Measurements from ENCODE around the gene SLC26A8. TPM values are rescaled to one million over a fixed set of nuclear protein-coding genes. Genes with fewer than 3 reads are reported as not detected.
A peak's percentile ranks its signal among the peaks of the same experiment; 100 is the strongest.
"Not testable (repeated sequence)": the region's sequence is repeated elsewhere in the genome, so short reads cannot be mapped to it uniquely, and the experiment has no call there.

SLC26A8 gene
- polyA plus RNA-seq, 4 donors, result 0.16 to 0.81 (median 0.27) TPM

- no peak for DNase-seq (ENCODE audit: low read depth in 4 of 4, low spot score in 3 of 4)
Observed at GRCh38 chr6:35955521-35955920, 68.9 kb downstream of the SLC26A8 start.

DNA sequence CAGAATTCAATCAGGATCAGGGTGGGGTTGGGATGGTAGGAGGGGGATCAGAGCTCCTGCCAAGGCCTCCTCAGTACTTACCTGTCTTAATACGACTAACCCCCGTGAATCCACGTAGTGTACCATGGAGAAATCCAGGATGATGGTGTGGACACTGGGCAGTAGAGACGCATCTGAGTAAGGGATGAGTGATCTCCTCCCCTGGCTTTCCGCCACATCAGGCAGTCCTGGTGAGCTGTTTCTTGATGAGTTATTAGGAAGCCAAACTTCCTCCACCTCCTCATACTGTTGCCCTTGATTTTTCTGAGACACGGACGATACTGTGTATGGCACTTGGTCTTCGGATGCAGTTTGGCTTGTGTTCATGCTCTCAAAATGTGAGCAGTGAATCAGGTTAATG lies 69.4 kb downstream of the SLC26A8 start:
- DNase-seq (ENCODE audit: low read depth in 4 of 4, low spot score in 3 of 4), result no peak

GRCh38 chr6:35954333-35954732 lies 70.1 kb downstream of the SLC26A8 start:
- DNase-seq (ENCODE audit: low read depth in 4 of 4, low spot score in 3 of 4), result no peak

- DNase-seq (ENCODE audit: low read depth in 4 of 4, low spot score in 3 of 4), result no peak
Observed at GRCh38 chr6:35948725-35949124, 75.7 kb downstream of the SLC26A8 start.

DNA sequence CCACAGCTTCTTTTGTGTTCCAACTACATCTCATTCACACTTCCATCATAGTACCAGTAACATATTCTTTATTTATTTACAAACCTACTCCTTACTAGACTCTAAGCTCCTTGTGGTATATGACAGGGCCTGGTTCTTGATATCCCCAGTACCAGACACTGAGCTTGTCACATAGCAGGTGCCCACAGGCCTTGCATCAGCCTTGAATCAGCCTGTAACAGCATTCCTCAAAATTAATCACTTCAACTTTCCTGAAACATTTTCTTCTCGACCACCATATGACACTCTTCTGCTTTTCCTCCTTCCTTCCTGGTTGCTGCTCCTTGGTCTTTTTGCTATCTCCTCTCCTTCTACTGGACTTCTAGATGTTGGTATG lies 78.8 kb downstream of the SLC26A8 start:
- DNase-seq (ENCODE audit: low read depth in 4 of 4, low spot score in 3 of 4), result no peak

DNA sequence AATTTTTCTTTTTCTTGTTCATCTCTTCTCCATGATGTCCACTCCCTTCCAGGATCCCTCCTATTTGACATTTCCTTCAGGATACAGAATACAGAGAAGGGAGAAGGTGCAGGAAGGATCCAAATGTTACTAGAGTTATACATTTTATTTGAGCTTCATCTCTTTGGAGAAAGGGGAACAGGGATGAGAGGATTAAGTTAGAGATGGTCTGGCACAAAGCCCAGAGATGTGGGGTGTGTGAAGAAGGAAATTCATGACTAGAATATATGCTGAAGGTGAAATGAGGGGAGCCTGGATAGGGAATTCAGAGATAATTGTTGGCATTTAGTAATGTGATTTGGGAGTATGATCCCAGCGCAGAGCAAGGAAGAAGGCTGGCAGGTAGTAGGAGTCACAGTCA lies 81.1 kb downstream of the SLC26A8 start:
- DNase-seq (ENCODE audit: low read depth in 4 of 4, low spot score in 3 of 4), result no peak

DNA sequence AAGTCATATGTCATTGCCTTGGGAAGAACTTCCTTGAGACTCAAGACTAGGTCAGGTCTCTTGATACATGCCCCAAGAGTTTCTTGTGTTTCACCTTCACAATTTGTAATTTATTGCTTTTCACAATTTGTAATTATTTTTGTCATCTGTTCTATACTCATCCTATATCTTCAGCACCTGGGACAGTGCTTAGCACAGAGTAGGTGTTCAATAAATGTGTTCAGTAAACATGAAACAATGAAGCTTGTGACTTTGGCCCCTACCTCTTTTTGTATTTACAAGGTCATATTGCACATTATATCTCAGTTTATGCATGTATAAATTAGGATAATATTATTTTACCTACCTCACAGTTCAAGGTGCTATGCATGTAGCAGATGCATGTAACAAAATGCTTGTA lies 82.1 kb downstream of the SLC26A8 start:
- no peak for DNase-seq (ENCODE audit: low read depth in 4 of 4, low spot score in 3 of 4)

DNA sequence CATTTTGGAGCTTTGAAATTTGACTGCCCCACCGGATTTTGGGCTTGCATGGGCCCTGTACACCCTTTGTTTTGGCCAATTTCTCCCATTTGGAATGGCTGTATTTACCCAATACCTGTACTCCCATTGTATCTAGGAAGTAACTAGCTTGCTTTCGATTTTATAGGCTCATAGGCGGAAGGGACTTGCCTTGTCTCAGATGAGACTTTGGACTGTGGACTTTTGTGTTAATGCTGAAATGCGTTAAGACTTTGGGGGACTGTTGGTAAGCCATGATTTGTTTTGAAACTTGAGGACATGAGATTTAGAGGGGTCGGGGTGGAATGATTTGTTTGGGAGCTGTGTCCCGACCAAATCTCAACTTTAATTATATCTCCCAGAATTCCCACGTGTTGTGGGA lies 83.3 kb downstream of the SLC26A8 start:
- not testable (repeated sequence) for DNase-seq (ENCODE audit: low read depth in 4 of 4, low spot score in 3 of 4)

- not testable (repeated sequence) for DNase-seq (ENCODE audit: low read depth in 4 of 4, low spot score in 3 of 4)
Observed at GRCh38 chr6:35940014-35940413, 84.4 kb downstream of the SLC26A8 start.

DNA sequence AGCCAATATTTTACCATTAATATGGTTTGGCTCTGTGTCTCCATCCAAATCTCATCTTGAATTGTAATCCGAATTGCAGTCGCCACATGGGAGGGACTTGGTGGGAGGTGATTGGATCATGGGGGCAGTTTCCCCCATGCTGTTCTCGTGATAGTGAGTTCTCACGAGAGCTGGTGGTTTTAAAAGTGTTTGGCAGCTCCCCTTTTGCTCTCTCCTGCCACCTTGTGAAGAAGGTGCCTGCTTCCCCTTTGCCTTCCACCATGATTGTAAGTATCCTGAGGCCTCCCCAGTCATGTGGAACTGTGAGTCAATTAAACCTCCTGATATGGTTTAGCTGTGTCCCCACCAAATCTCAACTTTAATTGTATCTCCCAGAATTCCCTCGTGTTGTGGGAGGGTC lies 85.2 kb downstream of the SLC26A8 start:
- not testable (repeated sequence) for DNase-seq (ENCODE audit: low read depth in 4 of 4, low spot score in 3 of 4)

DNA sequence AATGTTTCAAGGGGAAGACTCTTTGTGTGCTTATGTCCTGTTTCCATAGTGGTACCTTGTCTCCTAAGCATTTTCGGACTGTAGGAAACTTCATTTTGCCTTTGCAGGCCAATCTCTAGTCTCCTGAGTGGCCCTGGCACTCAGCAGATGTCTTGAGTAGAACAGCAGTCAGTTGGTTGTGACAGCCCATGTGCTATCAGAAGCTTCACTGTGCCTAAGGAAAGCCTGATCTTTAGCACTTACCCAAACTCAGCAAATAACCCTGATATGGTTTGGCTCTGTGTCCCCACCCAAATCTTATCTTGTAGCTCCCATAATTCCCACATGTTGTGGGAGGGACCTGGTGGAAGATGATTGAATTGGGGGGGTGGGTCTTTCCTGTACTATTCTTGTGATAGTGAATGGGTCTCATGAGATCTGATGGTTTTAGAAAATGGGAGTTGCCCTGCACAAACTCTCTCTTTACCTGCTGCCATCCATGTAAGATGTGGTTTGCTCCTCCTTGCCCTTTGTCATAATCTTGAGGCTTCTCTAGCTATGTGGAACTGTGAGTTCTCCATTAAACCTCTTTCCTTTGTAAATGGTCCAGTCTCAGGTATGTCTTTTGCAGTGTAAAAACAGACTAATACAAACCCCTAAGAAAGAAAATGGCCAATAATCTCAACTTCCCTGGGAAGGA lies 87.6 kb downstream of the SLC26A8 start:
- DNase-seq (ENCODE audit: low read depth in 4 of 4, low spot score in 3 of 4), result no peak

DNA sequence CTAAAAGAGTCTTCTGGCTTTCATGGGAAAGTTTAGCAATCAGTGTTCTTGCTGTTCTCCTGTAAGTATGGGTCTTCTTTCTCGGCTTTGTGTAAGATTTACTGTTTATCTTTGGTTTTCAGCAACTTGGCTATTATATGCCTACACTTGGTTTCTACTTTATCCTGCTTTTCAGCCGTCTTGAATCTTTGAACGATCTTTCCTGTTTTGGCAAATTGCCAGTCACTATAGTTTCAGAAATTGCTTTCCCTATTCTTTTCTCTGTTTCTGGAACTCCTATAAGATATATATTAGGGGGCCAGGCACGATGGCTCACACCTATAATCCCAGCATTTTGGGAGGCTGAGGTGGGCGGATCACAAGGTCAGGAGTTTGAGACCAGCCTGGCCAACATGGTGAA lies 89.0 kb downstream of the SLC26A8 start:
- DNase-seq (ENCODE audit: low read depth in 4 of 4, low spot score in 3 of 4), result no peak

DNA sequence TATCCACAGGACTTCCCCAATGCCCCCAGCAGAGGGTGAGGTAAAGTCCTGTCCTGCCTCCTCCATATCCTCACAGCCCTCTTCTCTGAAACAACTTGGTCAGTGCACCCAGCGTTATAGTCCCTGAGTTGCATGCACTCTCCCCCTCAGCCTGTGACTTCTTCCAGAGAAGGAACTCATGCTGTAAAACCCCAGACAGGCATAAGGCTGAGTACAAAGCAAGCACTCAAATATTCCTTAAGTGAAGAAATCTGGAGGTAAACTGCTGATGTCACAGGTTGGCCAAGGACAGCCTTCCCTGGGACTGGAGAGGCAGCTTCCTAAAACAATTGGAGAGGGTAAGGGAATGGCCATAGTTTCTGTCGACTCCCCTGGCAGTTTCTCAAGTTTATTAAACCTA lies 90.6 kb downstream of the SLC26A8 start:
- no peak for DNase-seq (ENCODE audit: low read depth in 4 of 4, low spot score in 3 of 4)

GRCh38 chr6:35931873-35932272 lies 92.6 kb downstream of the SLC26A8 start:
- not testable (repeated sequence) for DNase-seq (ENCODE audit: low read depth in 4 of 4, low spot score in 3 of 4)

- no peak for DNase-seq (ENCODE audit: low read depth in 4 of 4, low spot score in 3 of 4)
Observed at GRCh38 chr6:35931120-35931561, 93.3 kb downstream of the SLC26A8 start.

DNA sequence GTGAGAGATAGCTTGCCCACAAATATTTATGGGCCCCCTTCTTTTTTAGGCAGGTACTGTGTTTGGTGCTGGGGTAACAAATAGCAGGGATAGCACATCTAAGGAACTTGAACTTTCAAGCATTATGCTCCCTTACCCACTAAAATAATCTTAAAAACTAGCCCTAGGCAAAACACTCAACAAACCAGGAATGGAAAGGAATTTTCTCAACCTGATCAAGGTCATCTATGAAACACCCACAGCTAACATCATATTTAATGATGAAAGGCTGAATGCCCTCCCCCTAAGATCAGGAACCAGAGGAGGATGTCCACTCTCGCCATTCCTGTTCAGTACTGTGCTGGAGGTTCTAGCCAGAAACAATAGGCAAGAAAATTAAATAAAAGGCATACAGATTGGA lies 94.8 kb downstream of the SLC26A8 start:
- no peak for DNase-seq (ENCODE audit: low read depth in 4 of 4, low spot score in 3 of 4)

DNA sequence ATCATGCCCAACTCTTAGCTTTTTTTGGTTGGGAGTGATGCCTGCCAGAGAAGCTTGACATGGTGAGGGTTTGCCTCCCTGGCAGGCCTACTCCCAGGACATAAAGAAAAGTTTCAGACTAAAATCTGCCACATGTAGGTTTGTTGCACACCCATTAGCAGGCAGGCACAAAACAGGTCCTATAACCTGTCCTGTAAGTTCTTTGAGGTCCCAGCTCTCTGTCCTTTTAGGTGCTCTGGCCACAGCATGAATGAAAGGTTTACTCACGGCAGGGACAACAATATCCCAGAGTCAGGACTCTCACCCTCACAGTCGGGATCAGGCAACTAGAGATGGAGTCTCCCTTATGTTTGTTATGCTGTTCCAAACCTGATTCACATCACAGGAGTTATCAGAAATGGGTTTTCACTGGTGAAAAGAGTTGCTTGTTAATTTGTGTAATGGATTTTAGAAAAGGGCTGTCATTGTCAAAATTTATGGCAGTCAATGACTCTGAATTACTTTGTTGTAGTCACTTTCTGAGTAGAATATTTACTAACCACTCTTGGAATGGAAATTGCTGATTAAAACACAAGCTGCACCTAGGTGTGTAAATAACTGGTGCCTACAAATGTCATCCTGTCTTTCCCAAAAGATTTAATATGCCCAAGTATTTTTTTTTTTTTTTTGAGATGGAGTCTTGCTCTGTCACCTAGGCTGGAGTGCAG lies 97.8 kb downstream of the SLC26A8 start:
- DNase-seq (ENCODE audit: low read depth in 4 of 4, low spot score in 3 of 4), result no peak

GRCh38 chr6:35925961-35926360 lies 98.5 kb downstream of the SLC26A8 start:
- DNase-seq (ENCODE audit: low read depth in 4 of 4, low spot score in 3 of 4), result no peak

DNA sequence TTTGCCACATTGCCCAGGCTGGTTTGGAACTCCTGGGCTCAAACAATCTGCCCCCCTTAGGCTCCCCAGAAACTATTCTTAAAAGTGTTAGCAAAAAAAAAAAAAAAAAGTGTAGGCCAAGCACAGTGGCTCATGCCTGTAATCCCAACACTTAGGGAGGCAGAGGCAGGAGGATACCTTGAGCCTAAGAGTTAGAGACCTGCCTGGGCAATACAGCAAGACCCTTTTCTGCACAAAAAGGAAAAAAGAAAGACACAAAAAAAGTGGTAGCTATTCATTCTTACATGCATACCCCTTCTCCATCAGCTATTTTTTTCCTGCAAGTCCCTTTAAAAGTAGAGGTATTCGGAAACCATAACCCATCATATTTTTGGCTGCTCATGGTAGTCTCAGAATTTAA lies 100.3 kb downstream of the SLC26A8 start:
- DNase-seq (ENCODE audit: low read depth in 4 of 4, low spot score in 3 of 4), result no peak

DNA sequence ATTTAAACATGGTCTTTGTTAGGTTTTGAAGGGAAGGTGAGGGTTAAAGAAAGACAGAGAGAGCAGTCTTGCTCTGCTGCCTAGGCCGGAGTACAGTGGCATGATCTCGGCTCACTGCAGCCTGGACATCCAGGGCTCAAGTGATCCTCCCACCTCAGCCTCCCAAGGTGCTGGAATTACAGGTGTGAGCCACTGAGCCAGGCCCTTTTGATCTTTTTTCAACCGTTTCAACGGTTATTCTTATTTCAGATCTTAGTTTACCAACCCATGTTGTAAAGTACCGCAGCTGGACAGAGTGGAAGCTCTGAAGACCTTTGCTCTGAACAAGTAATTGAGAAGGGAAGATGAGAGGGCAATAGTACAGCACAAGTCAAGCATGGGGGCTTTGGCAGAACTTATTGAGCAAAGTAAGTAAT lies 102.3 kb downstream of the SLC26A8 start:
- DNase-seq (ENCODE audit: low read depth in 4 of 4, low spot score in 3 of 4), result no peak

DNA sequence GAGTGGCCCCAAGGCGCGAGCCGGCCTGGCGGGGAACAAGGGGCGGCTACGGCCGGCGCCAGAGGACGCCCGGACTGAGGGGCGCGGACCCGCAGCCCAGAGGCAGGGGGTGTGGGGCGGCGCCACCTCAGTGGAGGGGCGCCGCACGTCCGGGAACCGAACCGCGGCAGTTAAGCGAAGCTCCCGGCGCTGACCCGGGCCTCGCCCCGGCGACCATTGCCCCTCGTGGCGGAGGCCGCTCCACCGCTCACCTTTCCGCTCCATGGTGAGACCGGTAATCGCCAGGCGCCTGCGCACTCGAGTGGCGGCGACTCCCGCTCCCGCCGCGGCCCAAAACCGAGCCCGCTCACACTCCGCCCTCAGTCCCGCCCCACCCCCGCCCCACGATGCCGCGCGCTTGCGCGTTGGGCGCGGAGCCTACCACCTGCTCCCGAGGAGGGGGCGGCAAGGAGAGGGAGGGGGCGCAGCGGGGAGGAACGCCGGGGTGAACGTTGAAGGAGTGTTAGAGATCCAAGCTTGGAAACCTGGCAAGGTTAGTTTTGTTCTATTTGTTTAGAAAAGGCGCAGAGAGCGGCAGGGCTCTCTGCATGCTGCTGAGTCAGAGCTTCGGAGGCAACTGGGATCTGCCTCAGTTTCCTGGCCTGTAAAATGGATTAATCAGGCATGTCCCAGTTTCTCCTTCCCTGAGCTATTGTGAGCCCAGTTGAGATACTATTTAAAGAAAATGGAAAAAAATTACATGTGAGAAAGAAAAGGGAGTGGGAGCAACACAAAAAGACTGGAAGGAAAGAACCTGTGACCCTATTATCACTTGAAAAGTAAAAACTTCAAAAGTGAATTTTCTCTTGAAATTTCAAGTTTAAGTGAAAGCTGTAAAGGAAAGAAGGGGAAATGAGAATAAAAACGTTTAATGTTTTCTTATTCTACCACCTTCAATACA lies 103.4 kb downstream of the SLC26A8 start, which contains the start of gene SRPK1:
Gene SRPK1, minus strand, starts transcription at position 306 of the 940 bp plus-strand sequence. Its CDS starts 42 bp downstream, at position 264.
- DNase-seq (ENCODE audit: low read depth in 4 of 4, low spot score in 3 of 4), result peak; percentile 68 to 81 (median 78)
